ENCODE data around the gene RBKS. TPM values are rescaled to one million over a fixed set of nuclear protein-coding genes. Genes with fewer than 3 reads are reported as not detected.

The RBKS gene
- total RNA-seq, 1 experiment from 2014 or later: 4.5 TPM

- peaks cover 12% of the 10 kb centered on the region for H3K36me3 ChIP-seq (ENCODE audit: low read depth)
- H3K9me2 ChIP-seq (ENCODE audit: insufficient read depth): no peaks in the 10 kb centered on the region
- no peaks in the 10 kb centered on the region for H3K4me1 ChIP-seq (replicated peaks; ENCODE audit: insufficient read depth)
- TF ChIP-seq EZH2 (IDR thresholded peaks at IDR 0.05; ENCODE audit: low read depth) (no peak), CTCF (conservative IDR thresholded peaks at IDR 0.05) (no peak)
- BruUV-seq (replicated peaks): no TSS peak
- intact Hi-C loops (cut with micrococcal nuclease; ENCODE audit: unreplicated experiment): no loop called here
- ChIA-PET POLR2A (ENCODE audit: unreplicated experiment) (no interaction called here), CTCF (no interaction called here)
- no peak overlapping the region for H3K27ac ChIP-seq
- H3K79me2 ChIP-seq (ENCODE audit: low read depth): peaks cover 19% of the 10 kb centered on the region; the same call in 1 of the 2 replicates
- no peaks in the 10 kb centered on the region for H3K27me3 ChIP-seq (ENCODE audit: insufficient read depth, low read depth)
- H3K4me3 ChIP-seq: no peak overlapping the region
- H3F3A ChIP-seq (ENCODE audit: insufficient read depth, low read depth): no peaks in the 10 kb centered on the region; the same call in 1 of the 2 replicates
- H2AFZ ChIP-seq: no peak overlapping the region
- no peak for DNase-seq
- H3K9me3 ChIP-seq (ENCODE audit: insufficient read depth, low read depth): no peaks in the 10 kb centered on the region
- H4K20me1 ChIP-seq (ENCODE audit: insufficient read depth): no peaks in the 10 kb centered on the region
- no peak overlapping the region for H3K4me2 ChIP-seq
These were observed 13.6 kb upstream of the RBKS start for GRCh38 chr2:27903649-27904404.

- Histone ChIP-seq H3K4me3 (no peak overlapping the region), H3K9me2 (ENCODE audit: insufficient read depth) (no peaks in the 10 kb centered on the region), H2AFZ (no peak overlapping the region), H3F3A (ENCODE audit: insufficient read depth, low read depth) (no peaks in the 10 kb centered on the region; the same call in 1 of the 2 replicates), H3K79me2 (ENCODE audit: low read depth) (peaks cover 15% of the 10 kb centered on the region; the same call in 1 of the 2 replicates), H3K36me3 (ENCODE audit: low read depth) (peaks cover 20% of the 10 kb centered on the region), H3K27me3 (ENCODE audit: insufficient read depth, low read depth) (no peaks in the 10 kb centered on the region), H3K4me2 (no peak overlapping the region), H3K27ac (no peak overlapping the region), H4K20me1 (ENCODE audit: insufficient read depth) (no peaks in the 10 kb centered on the region), H3K4me1 (replicated peaks; ENCODE audit: insufficient read depth) (no peaks in the 10 kb centered on the region), H3K9me3 (ENCODE audit: insufficient read depth, low read depth) (no peaks in the 10 kb centered on the region)
- CTCF ChIA-PET: no interaction called here
- no TSS peak for BruUV-seq (replicated peaks)
- POLR2A ChIA-PET (ENCODE audit: unreplicated experiment): no interaction called here
- intact Hi-C loops (cut with micrococcal nuclease; ENCODE audit: unreplicated experiment): no loop called here
- no peak for DNase-seq
- TF ChIP-seq EZH2 (IDR thresholded peaks at IDR 0.05; ENCODE audit: low read depth) (no peak), CTCF (conservative IDR thresholded peaks at IDR 0.05) (no peak)
These were observed 12.8 kb upstream of the RBKS start for GRCh38 chr2:27903018-27903417.

- ChIA-PET POLR2A (ENCODE audit: unreplicated experiment) (no interaction called here), CTCF (no interaction called here)
- Histone ChIP-seq H3K4me2 (no peak overlapping the region), H3K36me3 (ENCODE audit: low read depth) (peaks cover 23% of the 10 kb centered on the region), H3F3A (ENCODE audit: insufficient read depth, low read depth) (no peaks in the 10 kb centered on the region; the same call in 1 of the 2 replicates), H3K9me3 (ENCODE audit: insufficient read depth, low read depth) (no peaks in the 10 kb centered on the region), H3K27me3 (ENCODE audit: insufficient read depth, low read depth) (no peaks in the 10 kb centered on the region), H3K4me1 (replicated peaks; ENCODE audit: insufficient read depth) (no peaks in the 10 kb centered on the region), H2AFZ (no peak overlapping the region), H3K27ac (no peak overlapping the region), H3K4me3 (no peak overlapping the region), H4K20me1 (ENCODE audit: insufficient read depth) (no peaks in the 10 kb centered on the region), H3K9me2 (ENCODE audit: insufficient read depth) (no peaks in the 10 kb centered on the region), H3K79me2 (ENCODE audit: low read depth) (0 out of 2 replicates have a peak, but pooled peaks cover 7% of the 10 kb centered on the region)
- intact Hi-C loops (cut with micrococcal nuclease; ENCODE audit: unreplicated experiment): no loop called here
- no peak for DNase-seq
- BruUV-seq (replicated peaks): no TSS peak
- TF ChIP-seq CTCF (conservative IDR thresholded peaks at IDR 0.05): no peak
- TF ChIP-seq EZH2 (IDR thresholded peaks at IDR 0.05; ENCODE audit: low read depth): no peak
These were observed 11.9 kb upstream of the RBKS start for GRCh38 chr2:27902098-27902497.

All from PC-9 (cell line).